ENCODE results near the gene GPR3. TPM values are rescaled to one million over a fixed set of nuclear protein-coding genes. Genes with fewer than 3 reads are reported as not detected.

The GPR3 gene
- total and polyA plus RNA-seq, 2 of the 13 experiments (the other 11 are each of a cell fraction or from before 2014, with no cell fraction given), result 1.00 to 2.6 TPM

DNA sequence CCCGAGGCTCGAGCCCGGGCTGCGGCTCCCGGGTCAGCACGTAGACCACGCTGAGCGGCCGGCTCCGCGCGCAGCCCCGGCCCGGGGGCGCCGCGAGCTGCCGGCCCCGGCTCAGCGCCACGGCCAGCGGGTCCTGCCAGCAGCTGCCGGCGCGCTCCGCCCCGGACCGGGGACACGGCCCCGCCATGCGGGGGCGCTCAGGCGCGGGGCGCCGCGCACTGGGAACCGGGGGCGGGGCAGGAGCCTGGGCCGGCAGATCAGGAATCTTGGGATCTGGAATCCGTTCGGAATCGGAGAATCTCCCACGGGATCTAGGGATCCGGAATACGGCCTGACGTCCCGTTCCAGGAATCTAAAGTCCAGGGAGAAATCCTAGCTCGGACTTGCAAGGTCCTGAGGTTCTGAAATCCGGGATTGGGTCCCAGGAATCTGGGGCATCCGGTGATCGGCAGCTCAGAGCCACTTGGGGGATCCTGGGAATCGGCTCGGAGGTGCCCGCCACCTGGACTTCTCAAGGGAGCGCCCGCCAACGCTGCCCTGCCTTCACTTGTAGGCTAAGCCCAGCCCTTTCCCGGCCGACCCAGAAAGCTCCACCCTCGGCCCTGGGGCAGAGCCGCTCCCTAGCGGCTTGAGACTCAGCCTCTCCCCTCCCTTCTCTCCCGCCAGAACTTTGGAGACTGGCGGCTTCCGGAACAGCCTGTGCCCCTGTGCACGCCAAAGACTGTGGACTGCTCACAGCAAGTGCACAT lies 25.8 kb upstream of the GPR3 start, which contains the start of gene MAP3K6 (continued):
- TF ChIP-seq MED1 (CRISPR knock-in tag; IDR thresholded peaks at IDR 0.05) (no peak), ZNF337 (CRISPR knock-in tag; IDR thresholded peaks at IDR 0.05; ENCODE audit: borderline replicate concordance, low read depth) (no peak), ZNF547 (CRISPR knock-in tag; IDR thresholded peaks at IDR 0.05) (no peak), ZNF556 (CRISPR knock-in tag; IDR thresholded peaks at IDR 0.05; ENCODE audit: borderline replicate concordance) (no peak), TGIF2 (CRISPR knock-in tag; IDR thresholded peaks at IDR 0.05) (no peak), SALL2 (CRISPR knock-in tag; IDR thresholded peaks at IDR 0.05) (no peak), ZNF350 (CRISPR knock-in tag; IDR thresholded peaks at IDR 0.05; ENCODE audit: borderline replicate concordance, low read depth) (peak; percentile 30; the same call in 1 of the 2 replicates), ZSCAN25 (CRISPR knock-in tag; IDR thresholded peaks at IDR 0.05) (no peak; the same call in 1 of the 2 replicates), RFX1 (IDR thresholded peaks at IDR 0.05) (no peak), IKZF1 (IDR thresholded peaks at IDR 0.05) (no peak), ZFP1 (CRISPR knock-in tag; IDR thresholded peaks at IDR 0.05) (no peak), ZNF558 (CRISPR knock-in tag; IDR thresholded peaks at IDR 0.05; ENCODE audit: borderline replicate concordance) (0 out of 2 replicates have a peak, but pooled peaks have one; percentile 61), CEBPG (CRISPR knock-in tag; IDR thresholded peaks at IDR 0.05) (no peak), FOXK1 (CRISPR knock-in tag; IDR thresholded peaks at IDR 0.05; ENCODE audit: borderline replicate concordance, low read depth) (no peak), ZBTB42 (CRISPR knock-in tag; IDR thresholded peaks at IDR 0.05) (peak; percentile 55; the same call in 1 of the 2 replicates), FOXC1 (CRISPR knock-in tag; IDR thresholded peaks at IDR 0.05; ENCODE audit: borderline replicate concordance) (no peak), POLR2AphosphoS5 (IDR thresholded peaks at IDR 0.05; ENCODE audit: low read depth, low read length) (no peak)
- TF ChIP-seq, protein P1, sequence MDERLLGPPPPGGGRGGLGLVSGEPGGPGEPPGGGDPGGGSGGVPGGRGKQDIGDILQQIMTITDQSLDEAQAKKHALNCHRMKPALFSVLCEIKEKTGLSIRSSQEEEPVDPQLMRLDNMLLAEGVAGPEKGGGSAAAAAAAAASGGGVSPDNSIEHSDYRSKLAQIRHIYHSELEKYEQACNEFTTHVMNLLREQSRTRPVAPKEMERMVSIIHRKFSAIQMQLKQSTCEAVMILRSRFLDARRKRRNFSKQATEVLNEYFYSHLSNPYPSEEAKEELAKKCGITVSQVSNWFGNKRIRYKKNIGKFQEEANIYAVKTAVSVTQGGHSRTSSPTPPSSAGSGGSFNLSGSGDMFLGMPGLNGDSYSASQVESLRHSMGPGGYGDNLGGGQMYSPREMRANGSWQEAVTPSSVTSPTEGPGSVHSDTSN (CRISPR knock-in tag; IDR thresholded peaks at IDR 0.05), result no peak
- TF ChIP-seq, protein P2, sequence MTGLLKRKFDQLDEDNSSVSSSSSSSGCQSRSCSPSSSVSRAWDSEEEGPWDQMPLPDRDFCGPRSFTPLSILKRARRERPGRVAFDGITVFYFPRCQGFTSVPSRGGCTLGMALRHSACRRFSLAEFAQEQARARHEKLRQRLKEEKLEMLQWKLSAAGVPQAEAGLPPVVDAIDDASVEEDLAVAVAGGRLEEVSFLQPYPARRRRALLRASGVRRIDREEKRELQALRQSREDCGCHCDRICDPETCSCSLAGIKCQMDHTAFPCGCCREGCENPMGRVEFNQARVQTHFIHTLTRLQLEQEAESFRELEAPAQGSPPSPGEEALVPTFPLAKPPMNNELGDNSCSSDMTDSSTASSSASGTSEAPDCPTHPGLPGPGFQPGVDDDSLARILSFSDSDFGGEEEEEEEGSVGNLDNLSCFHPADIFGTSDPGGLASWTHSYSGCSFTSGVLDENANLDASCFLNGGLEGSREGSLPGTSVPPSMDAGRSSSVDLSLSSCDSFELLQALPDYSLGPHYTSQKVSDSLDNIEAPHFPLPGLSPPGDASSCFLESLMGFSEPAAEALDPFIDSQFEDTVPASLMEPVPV (CRISPR knock-in tag; IDR thresholded peaks at IDR 0.05), result no peak
- TF ChIP-seq, protein P3, sequence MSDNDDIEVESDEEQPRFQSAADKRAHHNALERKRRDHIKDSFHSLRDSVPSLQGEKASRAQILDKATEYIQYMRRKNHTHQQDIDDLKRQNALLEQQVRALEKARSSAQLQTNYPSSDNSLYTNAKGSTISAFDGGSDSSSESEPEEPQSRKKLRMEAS (IDR thresholded peaks at IDR 0.05), result no peak
- TF ChIP-seq, protein P4, sequence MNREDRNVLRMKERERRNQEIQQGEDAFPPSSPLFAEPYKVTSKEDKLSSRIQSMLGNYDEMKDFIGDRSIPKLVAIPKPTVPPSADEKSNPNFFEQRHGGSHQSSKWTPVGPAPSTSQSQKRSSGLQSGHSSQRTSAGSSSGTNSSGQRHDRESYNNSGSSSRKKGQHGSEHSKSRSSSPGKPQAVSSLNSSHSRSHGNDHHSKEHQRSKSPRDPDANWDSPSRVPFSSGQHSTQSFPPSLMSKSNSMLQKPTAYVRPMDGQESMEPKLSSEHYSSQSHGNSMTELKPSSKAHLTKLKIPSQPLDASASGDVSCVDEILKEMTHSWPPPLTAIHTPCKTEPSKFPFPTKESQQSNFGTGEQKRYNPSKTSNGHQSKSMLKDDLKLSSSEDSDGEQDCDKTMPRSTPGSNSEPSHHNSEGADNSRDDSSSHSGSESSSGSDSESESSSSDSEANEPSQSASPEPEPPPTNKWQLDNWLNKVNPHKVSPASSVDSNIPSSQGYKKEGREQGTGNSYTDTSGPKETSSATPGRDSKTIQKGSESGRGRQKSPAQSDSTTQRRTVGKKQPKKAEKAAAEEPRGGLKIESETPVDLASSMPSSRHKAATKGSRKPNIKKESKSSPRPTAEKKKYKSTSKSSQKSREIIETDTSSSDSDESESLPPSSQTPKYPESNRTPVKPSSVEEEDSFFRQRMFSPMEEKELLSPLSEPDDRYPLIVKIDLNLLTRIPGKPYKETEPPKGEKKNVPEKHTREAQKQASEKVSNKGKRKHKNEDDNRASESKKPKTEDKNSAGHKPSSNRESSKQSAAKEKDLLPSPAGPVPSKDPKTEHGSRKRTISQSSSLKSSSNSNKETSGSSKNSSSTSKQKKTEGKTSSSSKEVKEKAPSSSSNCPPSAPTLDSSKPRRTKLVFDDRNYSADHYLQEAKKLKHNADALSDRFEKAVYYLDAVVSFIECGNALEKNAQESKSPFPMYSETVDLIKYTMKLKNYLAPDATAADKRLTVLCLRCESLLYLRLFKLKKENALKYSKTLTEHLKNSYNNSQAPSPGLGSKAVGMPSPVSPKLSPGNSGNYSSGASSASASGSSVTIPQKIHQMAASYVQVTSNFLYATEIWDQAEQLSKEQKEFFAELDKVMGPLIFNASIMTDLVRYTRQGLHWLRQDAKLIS (CRISPR knock-in tag; IDR thresholded peaks at IDR 0.05), result no peak
